ENCODE measurements around the gene NCOA1.

The NCOA1 gene

GRCh38 chr2:24734741-24735140, 243.7 kb downstream of the NCOA1 start:
- Histone ChIP-seq H3K27me3 (ENCODE audit: insufficient read depth, poor library complexity, severe bottlenecking) (no peaks in the 10 kb centered on the region), H3K27ac (replicated peaks) (no peak overlapping the region), H3K4me3 (replicated peaks; ENCODE audit: insufficient read depth, low read length) (no peak overlapping the region)
- no peak for DNase-seq (ENCODE audit: low read depth in 1 of 2, low spot score in 1 of 2)
- TF ChIP-seq POLR2AphosphoS5 (IDR thresholded peaks at IDR 0.05; ENCODE audit: low read depth) (no peak), GABPA (IDR thresholded peaks at IDR 0.05; ENCODE audit: low read depth) (no peak), CTCF (IDR thresholded peaks at IDR 0.05; ENCODE audit: insufficient read depth, low read length) (no peak), REST (IDR thresholded peaks at IDR 0.05; ENCODE audit: insufficient replicate concordance, low read depth) (no peak), SPI1 (IDR thresholded peaks at IDR 0.05; ENCODE audit: borderline replicate concordance, low read depth) (no peak)

- no peak for TF ChIP-seq GABPA (IDR thresholded peaks at IDR 0.05; ENCODE audit: low read depth)
- TF ChIP-seq SPI1 (IDR thresholded peaks at IDR 0.05; ENCODE audit: borderline replicate concordance, low read depth): no peak
- TF ChIP-seq POLR2AphosphoS5 (IDR thresholded peaks at IDR 0.05; ENCODE audit: low read depth): no peak
- no peak for TF ChIP-seq CTCF (IDR thresholded peaks at IDR 0.05; ENCODE audit: insufficient read depth, low read length)
- TF ChIP-seq REST (IDR thresholded peaks at IDR 0.05; ENCODE audit: insufficient replicate concordance, low read depth): no peak
- Histone ChIP-seq H3K27ac (replicated peaks) (no peak overlapping the region), H3K27me3 (ENCODE audit: insufficient read depth, poor library complexity, severe bottlenecking) (no peaks in the 10 kb centered on the region), H3K4me3 (replicated peaks; ENCODE audit: insufficient read depth, low read length) (no peak overlapping the region)
- no peak for DNase-seq (ENCODE audit: low read depth in 1 of 2, low spot score in 1 of 2)
Observed at GRCh38 chr2:24739354-24740025, 248.4 kb downstream of the NCOA1 start.

GRCh38 chr2:24740142-24740541, 249.1 kb downstream of the NCOA1 start:
- Histone ChIP-seq H3K27ac (replicated peaks) (no peak overlapping the region), H3K4me3 (replicated peaks; ENCODE audit: insufficient read depth, low read length) (no peak overlapping the region), H3K27me3 (ENCODE audit: insufficient read depth, poor library complexity, severe bottlenecking) (no peaks in the 10 kb centered on the region)
- TF ChIP-seq SPI1 (IDR thresholded peaks at IDR 0.05; ENCODE audit: borderline replicate concordance, low read depth) (no peak), POLR2AphosphoS5 (IDR thresholded peaks at IDR 0.05; ENCODE audit: low read depth) (no peak), GABPA (IDR thresholded peaks at IDR 0.05; ENCODE audit: low read depth) (no peak), REST (IDR thresholded peaks at IDR 0.05; ENCODE audit: insufficient replicate concordance, low read depth) (no peak), CTCF (IDR thresholded peaks at IDR 0.05; ENCODE audit: insufficient read depth, low read length) (no peak)
- DNase-seq (ENCODE audit: low read depth in 1 of 2, low spot score in 1 of 2): no peak

All from HL-60 (cell line).